ENCODE measurements around the gene TTC9. TPM values are rescaled to one million over a fixed set of nuclear protein-coding genes. Genes with fewer than 3 reads are reported as not detected.

The TTC9 gene
- total and polyA plus RNA-seq, 10 of the 15 experiments (the other 5 are each of a cell fraction or from before 2014, with no cell fraction given) = 0.87 to 15.8 (median 7.8) TPM

GRCh38 chr14:70640938-70641547 lies 673 bp upstream of the TTC9 start (continued):
- TF ChIP-seq BCLAF1 (IDR thresholded peaks at IDR 0.05) (no peak), CREB1 (IDR thresholded peaks at IDR 0.05; ENCODE audit: low read depth) (0 out of 2 replicates have a peak, but pooled peaks have one; percentile 11), ZBTB33 (IDR thresholded peaks at IDR 0.05) (no peak), CBX5 (IDR thresholded peaks at IDR 0.05; ENCODE audit: low read depth) (peak; percentile 40; the same call in 1 of the 2 replicates), BCL11A (IDR thresholded peaks at IDR 0.05; ENCODE audit: low read depth, low read length) (0 out of 2 replicates have a peak, but pooled peaks have one; percentile 4), POLR2AphosphoS5 (IDR thresholded peaks at IDR 0.05; ENCODE audit: low read length) (peak; percentile 59; the same call in 1 of the 2 replicates), ETV6 (conservative IDR thresholded peaks at IDR 0.05 in 1 of 2, IDR thresholded peaks at IDR 0.05 in 1 of 2; ENCODE audit: borderline replicate concordance in 1 of 2, low read depth in 1 of 2) (peak in 1 of 2 experiments; percentile 36; a peak in 1 of 4 replicates), E4F1 (IDR thresholded peaks at IDR 0.05; ENCODE audit: borderline replicate concordance, partially characterized antibody) (no peak), POLR2A (IDR thresholded peaks at IDR 0.05; ENCODE audit: low read depth, low read length) (peak; percentile 76), TCF3 (IDR thresholded peaks at IDR 0.05; ENCODE audit: borderline replicate concordance, insufficient read depth, low read depth, low read length) (peak; percentile 93), MLLT1 (IDR thresholded peaks at IDR 0.05) (peak; percentile 36; the same call in 1 of the 2 replicates), MEF2A (IDR thresholded peaks at IDR 0.05; ENCODE audit: insufficient read depth, low read depth, low read length) (0 out of 2 replicates have a peak, but pooled peaks have one; percentile 21), EED (IDR thresholded peaks at IDR 0.05; ENCODE audit: low read depth) (0 out of 2 replicates have a peak, but pooled peaks have one; percentile 11), EP300 (IDR thresholded peaks at IDR 0.05; ENCODE audit: borderline replicate concordance in 1 of 2, control insufficient read depth in 1 of 2, low read depth in 2 of 2, low read length in 2 of 2) (0 out of 4 replicates have a peak, but pooled peaks of 1 of the 2 experiments have one; percentile 32), YY1 (IDR thresholded peaks at IDR 0.05; ENCODE audit: low read depth, low read length) (peak; percentile 40; the same call in 1 of the 2 replicates), SMARCA5 (IDR thresholded peaks at IDR 0.05) (0 out of 2 replicates have a peak, but pooled peaks have one; percentile 36), WRNIP1 (IDR thresholded peaks at IDR 0.05; ENCODE audit: borderline replicate concordance, low read depth, low read length) (0 out of 2 replicates have a peak, but pooled peaks have one; percentile 46), ZNF24 (IDR thresholded peaks at IDR 0.05) (no peak), RUNX3 (IDR thresholded peaks at IDR 0.05; ENCODE audit: low read length) (peak; percentile 35)
- TF ChIP-seq, protein P1, sequence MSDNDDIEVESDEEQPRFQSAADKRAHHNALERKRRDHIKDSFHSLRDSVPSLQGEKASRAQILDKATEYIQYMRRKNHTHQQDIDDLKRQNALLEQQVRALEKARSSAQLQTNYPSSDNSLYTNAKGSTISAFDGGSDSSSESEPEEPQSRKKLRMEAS (IDR thresholded peaks at IDR 0.05; ENCODE audit: low read depth, low read length) = no peak; the same call in 1 of the 2 replicates

Measured in GM12878 (cell line).